ENCODE results near the gene MIEN1.
"Not testable (repeated sequence)": the region's sequence is repeated elsewhere in the genome, so short reads cannot be mapped to it uniquely, and the experiment has no call there.

The MIEN1 gene

GRCh38 chr17:39715375-39716072 lies 14.8 kb downstream of the MIEN1 start:
- no peak for DNase-seq

- DNase-seq, result no peak
These were observed 16.1 kb downstream of the MIEN1 start for GRCh38 chr17:39714234-39714633.

GRCh38 chr17:39711851-39712250 lies 18.5 kb downstream of the MIEN1 start:
- DNase-seq, result no peak

- not testable (repeated sequence) for DNase-seq
These were observed 19.3 kb downstream of the MIEN1 start for GRCh38 chr17:39711071-39711470.

GRCh38 chr17:39709998-39710964 lies 20.1 kb downstream of the MIEN1 start:
- DNase-seq, result no peak

GRCh38 chr17:39709319-39709997 lies 20.9 kb downstream of the MIEN1 start:
- DNase-seq, result no peak

- DNase-seq, result no peak
These were observed 23.4 kb downstream of the MIEN1 start for GRCh38 chr17:39706921-39707337.

- no peak for DNase-seq
These were observed 23.9 kb downstream of the MIEN1 start for GRCh38 chr17:39706383-39706782.

- DNase-seq, result no peak
These were observed 24.5 kb downstream of the MIEN1 start for GRCh38 chr17:39705786-39706348.

- no peak for DNase-seq
These were observed 25.3 kb downstream of the MIEN1 start for GRCh38 chr17:39704821-39705551.

- no peak for DNase-seq
These were observed 26.4 kb downstream of the MIEN1 start for GRCh38 chr17:39703913-39704312.

GRCh38 chr17:39702901-39703893 lies 27.1 kb downstream of the MIEN1 start:
- DNase-seq, result no peak

GRCh38 chr17:39701784-39702422 lies 28.4 kb downstream of the MIEN1 start:
- DNase-seq, result no peak

- DNase-seq, result no peak
These were observed 29.1 kb downstream of the MIEN1 start for GRCh38 chr17:39701012-39701783.

- DNase-seq, result peak; percentile 20
These were observed 30.0 kb downstream of the MIEN1 start for GRCh38 chr17:39700148-39700987.

GRCh38 chr17:39699818-39700147 lies 30.5 kb downstream of the MIEN1 start, which contains the start of gene ERBB2:
TSS of gene ERBB2 (plus strand) at chr17:39700064. CDS start at chr17:39700239, 175 bp downstream.
- DNase-seq, result peak; percentile 80

GRCh38 chr17:39699157-39699817 lies 31.0 kb downstream of the MIEN1 start:
- not testable (repeated sequence) for DNase-seq

- DNase-seq, result no peak
These were observed 32.4 kb downstream of the MIEN1 start for GRCh38 chr17:39697961-39698360.

Measured in fibroblast of skin of right quadriceps (primary cell).